NCI-H345 treated with DMSO at 0.1 percent for 48 hours (cell line): ENCODE results near the gene PXDN.
"Not testable (repeated sequence)": the region's sequence is repeated elsewhere in the genome, so short reads cannot be mapped to it uniquely, and the experiment has no call there.

Experiments used
- DNase-seq: peaks from one replicate; lab custom pipeline; 2025; ENCODE audit not compliant: unreplicated experiment; lab: John Stamatoyannopoulos, UW

The PXDN gene

GRCh38 chr2:1707771-1708418 lies 36.4 kb downstream of the PXDN start:
- DNase-seq: peak; percentile 96

GRCh38 chr2:1706089-1706841 lies 38.0 kb downstream of the PXDN start:
- not testable (repeated sequence) for DNase-seq

GRCh38 chr2:1705557-1706076 lies 38.7 kb downstream of the PXDN start:
- DNase-seq: no peak

GRCh38 chr2:1704631-1705556 lies 39.4 kb downstream of the PXDN start:
- DNase-seq: no peak

GRCh38 chr2:1702186-1702565 lies 42.1 kb downstream of the PXDN start:
- DNase-seq: no peak

GRCh38 chr2:1701556-1702185 lies 42.6 kb downstream of the PXDN start:
- DNase-seq: no peak

- no peak for DNase-seq
Measured at GRCh38 chr2:1701020-1701419, 43.3 kb downstream of the PXDN start.

- not testable (repeated sequence) for DNase-seq
Measured at GRCh38 chr2:1700427-1700826, 43.9 kb downstream of the PXDN start.

- no peak for DNase-seq
Measured at GRCh38 chr2:1698188-1698945, 45.9 kb downstream of the PXDN start.

- DNase-seq: no peak
Measured at GRCh38 chr2:1697601-1698000, 46.7 kb downstream of the PXDN start.

GRCh38 chr2:1696472-1696871 lies 47.8 kb downstream of the PXDN start:
- no peak for DNase-seq

- no peak for DNase-seq
Measured at GRCh38 chr2:1694371-1695271, 49.7 kb downstream of the PXDN start.

GRCh38 chr2:1693723-1694122 lies 50.6 kb downstream of the PXDN start:
- DNase-seq: no peak

- DNase-seq: no peak
Measured at GRCh38 chr2:1692342-1692741, 52.0 kb downstream of the PXDN start.

GRCh38 chr2:1691366-1691765 lies 52.9 kb downstream of the PXDN start:
- DNase-seq: no peak

- no peak for DNase-seq
Measured at GRCh38 chr2:1690056-1690775, 54.1 kb downstream of the PXDN start.

- DNase-seq: no peak
Measured at GRCh38 chr2:1688859-1689258, 55.5 kb downstream of the PXDN start.

- no peak for DNase-seq
Measured at GRCh38 chr2:1688161-1688560, 56.2 kb downstream of the PXDN start.

GRCh38 chr2:1687254-1687653 lies 57.1 kb downstream of the PXDN start:
- DNase-seq: no peak
